HS-27A (cell line): Measurements from ENCODE around the gene TEDC1.

Source experiments
- DNase-seq: peaks from one replicate; pipeline ENCODE4 v3.0.0-alpha.2; 2012; ENCODE audit warnings: low read depth, missing footprints

TEDC1 gene

GRCh38 chr14:105484069-105484996, 6.7 kb upstream of the TEDC1 start:
- no peak for DNase-seq

GRCh38 chr14:105484997-105485393, 6.1 kb upstream of the TEDC1 start:
- DNase-seq, result no peak

GRCh38 chr14:105485739-105486162, 5.3 kb upstream of the TEDC1 start:
- DNase-seq, result no peak

- DNase-seq, result no peak
Measured at GRCh38 chr14:105486163-105486973, 4.7 kb upstream of the TEDC1 start, which contains the start of gene CRIP1. TSS of gene CRIP1 (plus strand) at chr14:105486886. CDS start at chr14:105487260, 374 bp downstream.

GRCh38 chr14:105486974-105487448, 4.0 kb upstream of the TEDC1 start:
- DNase-seq, result no peak

- DNase-seq, result no peak
Measured at GRCh38 chr14:105487449-105487985, 3.5 kb upstream of the TEDC1 start.

- no peak for DNase-seq
Measured at GRCh38 chr14:105487986-105488777, 2.9 kb upstream of the TEDC1 start.

GRCh38 chr14:105488781-105489541, 2.1 kb upstream of the TEDC1 start:
- DNase-seq, result no peak

GRCh38 chr14:105489542-105490266, 1.3 kb upstream of the TEDC1 start:
- DNase-seq, result peak; percentile 71

- no peak for DNase-seq
Measured at GRCh38 chr14:105490267-105490571, 827 bp upstream of the TEDC1 start.

- peak; percentile 35 for DNase-seq
Measured at GRCh38 chr14:105491366-105491973, 424 bp downstream of the TEDC1 start.

- no peak for DNase-seq
Measured at GRCh38 chr14:105492031-105492970, 1.3 kb downstream of the TEDC1 start.

GRCh38 chr14:105492971-105493871, 2.2 kb downstream of the TEDC1 start:
- no peak for DNase-seq

GRCh38 chr14:105493921-105494605, 3.0 kb downstream of the TEDC1 start:
- DNase-seq, result no peak

GRCh38 chr14:105494606-105494929, 3.5 kb downstream of the TEDC1 start:
- DNase-seq, result no peak

- no peak for DNase-seq
Measured at GRCh38 chr14:105495101-105495989, 4.3 kb downstream of the TEDC1 start.
